ENCODE data around the gene SNX10. TPM values are rescaled to one million over a fixed set of nuclear protein-coding genes. Genes with fewer than 3 reads are reported as not detected.

Gene SNX10
- total and polyA plus RNA-seq, 2 of the 8 experiments (the other 6 are each of a cell fraction or from before 2014, with no cell fraction given): 4.4 to 9.6 TPM

GRCh38 chr7:26321435-26321834, 29.8 kb downstream of the SNX10 start:
- no peak overlapping the region for H2BK5ac ChIP-seq (ENCODE audit: low read depth, low read length)
- no peaks in the 10 kb centered on the region for H3K79me1 ChIP-seq (ENCODE audit: low read depth, low read length)
- H2BK120ac ChIP-seq (replicated peaks; ENCODE audit: low read depth, low read length): no peak overlapping the region
- H3K27ac ChIP-seq (ENCODE audit: low read depth, low read length): no peak overlapping the region
- DNase-seq (ENCODE audit: low read depth in 1 of 2, low spot score in 2 of 2) (no peak), FAIRE-seq (no peak)
- H4K91ac ChIP-seq (replicated peaks; ENCODE audit: insufficient read length, low read length): no peak overlapping the region
- H3K27me3 ChIP-seq (replicated peaks in 1 of 4; ENCODE audit: control insufficient read depth in 3 of 4, extremely low read depth in 1 of 4, insufficient read depth in 3 of 4, low read length in 3 of 4): no peaks in the 10 kb centered on the region
- H3K36me3 ChIP-seq (ENCODE audit: control insufficient read depth in 2 of 4, insufficient read depth in 4 of 4, low read length in 3 of 4): no peaks in the 10 kb centered on the region
- CTCF ChIA-PET (ENCODE audit: partially characterized antibody): interaction anchor here (0.8 to 1.8 kb wide), 2 partner anchors 14 to 44 kb away, joined by 3 to 6 read pairs; no protein-coding TSS in a partner anchor
- no peak overlapping the region for H4K5ac ChIP-seq (ENCODE audit: insufficient read length, low read depth, low read length)
- no peak overlapping the region for H3K56ac ChIP-seq (replicated peaks; ENCODE audit: insufficient read length, low read depth, low read length)
- no peak overlapping the region for H3K9ac ChIP-seq (replicated peaks in 1 of 4; ENCODE audit: extremely low read depth in 1 of 4, low read depth in 3 of 4, low read length in 3 of 4)
- no peak overlapping the region for H3K4ac ChIP-seq (replicated peaks; ENCODE audit: insufficient read length, low read depth, low read length)
- no peaks in the 10 kb centered on the region; a peak in 1 of 7 replicates for H3K4me1 ChIP-seq (replicated peaks in 1 of 4; ENCODE audit: control insufficient read depth in 3 of 4, insufficient read depth in 4 of 4, low read length in 3 of 4)
- no peaks in the 10 kb centered on the region for H3K23me2 ChIP-seq (ENCODE audit: low read depth, low read length)
- H3K79me2 ChIP-seq (ENCODE audit: control insufficient read depth in 1 of 2, insufficient read depth in 2 of 2, low read length in 2 of 2): no peaks in the 10 kb centered on the region
- H3K4me2 ChIP-seq (ENCODE audit: insufficient read depth in 1 of 2, low read depth in 2 of 2, low read length in 2 of 2): no peak overlapping the region
- H2AFZ ChIP-seq (ENCODE audit: low read length): no peak overlapping the region
- no peak overlapping the region for H4K8ac ChIP-seq (ENCODE audit: extremely low read depth, insufficient read depth, low read length)
- POLR2A ChIA-PET (ENCODE audit: partially characterized antibody): interaction anchor here (1.0 kb wide), 1 partner anchor 108 kb away, joined by 3 read pairs; no protein-coding TSS in a partner anchor
- no peak overlapping the region for H2BK15ac ChIP-seq (ENCODE audit: low read length)
- no peak overlapping the region for H3K23ac ChIP-seq (ENCODE audit: insufficient read length)
- H2BK12ac ChIP-seq (ENCODE audit: low read depth, low read length): no peak overlapping the region
- TF ChIP-seq POLR2A (IDR thresholded peaks at IDR 0.05; ENCODE audit: control extremely low read depth in 1 of 2, low read depth in 2 of 2, low read length in 2 of 2) (no peak), TCF12 (IDR thresholded peaks at IDR 0.05; ENCODE audit: low read depth, low read length) (no peak), SAP30 (IDR thresholded peaks at IDR 0.05; ENCODE audit: insufficient read depth, insufficient replicate concordance, low read length) (no peak), JUN (IDR thresholded peaks at IDR 0.05; ENCODE audit: low read depth, low read length) (no peak), MAFK (IDR thresholded peaks at IDR 0.05; ENCODE audit: low read depth, low read length) (no peak), PHF8 (conservative IDR thresholded peaks at IDR 0.05; ENCODE audit: low read depth, low read length) (no peak), TEAD4 (IDR thresholded peaks at IDR 0.05; ENCODE audit: low read depth, low read length) (no peak), SUZ12 (IDR thresholded peaks at IDR 0.05; ENCODE audit: low read length) (no peak), CTCF (IDR thresholded peaks at IDR 0.05; ENCODE audit: control extremely low read depth in 1 of 3, insufficient read depth in 1 of 3, low read depth in 1 of 3, low read length in 3 of 3) (no peak), SIN3A (conservative IDR thresholded peaks at IDR 0.05 in 1 of 2, IDR thresholded peaks at IDR 0.05 in 1 of 2; ENCODE audit: low read depth in 1 of 2, low read length in 2 of 2) (no peak)
- TF ChIP-seq, protein P1, sequence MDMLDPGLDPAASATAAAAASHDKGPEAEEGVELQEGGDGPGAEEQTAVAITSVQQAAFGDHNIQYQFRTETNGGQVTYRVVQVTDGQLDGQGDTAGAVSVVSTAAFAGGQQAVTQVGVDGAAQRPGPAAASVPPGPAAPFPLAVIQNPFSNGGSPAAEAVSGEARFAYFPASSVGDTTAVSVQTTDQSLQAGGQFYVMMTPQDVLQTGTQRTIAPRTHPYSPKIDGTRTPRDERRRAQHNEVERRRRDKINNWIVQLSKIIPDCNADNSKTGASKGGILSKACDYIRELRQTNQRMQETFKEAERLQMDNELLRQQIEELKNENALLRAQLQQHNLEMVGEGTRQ (IDR thresholded peaks at IDR 0.05; ENCODE audit: low read length): no peak
- no peaks in the 10 kb centered on the region for H3K9me3 ChIP-seq (ENCODE audit: insufficient read depth in 2 of 2, low read depth in 1 of 2, low read length in 1 of 2)
- WGBS, 2 experiments (ENCODE audit: extremely low coverage in 1 of 2, insufficient coverage in 1 of 2, insufficient read length in 1 of 2, insufficient replicate concordance in 2 of 2, low coverage in 1 of 2, low lambda C conversion rate in 2 of 2, missing lambda C conversion rate in 1 of 2): 89% methylated on average over 1 of the region's 1 CpG; no CpG with 5 or more reads in 1 of the 2 experiments
- no peak overlapping the region for H2AK5ac ChIP-seq (ENCODE audit: low read depth, low read length)
- H3K4me3 ChIP-seq (ENCODE audit: extremely low read depth in 1 of 4, insufficient read depth in 2 of 4, low read depth in 3 of 4, low read length in 4 of 4): no peak overlapping the region
- H3K18ac ChIP-seq (ENCODE audit: extremely low read depth, low read length): no peak overlapping the region
- no peak overlapping the region for H3K14ac ChIP-seq (ENCODE audit: insufficient read length)
- H4K20me1 ChIP-seq (replicated peaks in 1 of 2; ENCODE audit: control insufficient read depth in 1 of 2, insufficient read depth in 2 of 2, low read length in 2 of 2): no peaks in the 10 kb centered on the region
- H2BK20ac ChIP-seq (ENCODE audit: low read length): no peak overlapping the region

Measured in H1 (cell line).